ENCODE results near the gene COL10A1. TPM values are rescaled to one million over a fixed set of nuclear protein-coding genes. Genes with fewer than 3 reads are reported as not detected.

COL10A1 gene
- total and polyA plus RNA-seq, 2 experiments from 2014 or later = 0.28 to 0.31 TPM

DNA sequence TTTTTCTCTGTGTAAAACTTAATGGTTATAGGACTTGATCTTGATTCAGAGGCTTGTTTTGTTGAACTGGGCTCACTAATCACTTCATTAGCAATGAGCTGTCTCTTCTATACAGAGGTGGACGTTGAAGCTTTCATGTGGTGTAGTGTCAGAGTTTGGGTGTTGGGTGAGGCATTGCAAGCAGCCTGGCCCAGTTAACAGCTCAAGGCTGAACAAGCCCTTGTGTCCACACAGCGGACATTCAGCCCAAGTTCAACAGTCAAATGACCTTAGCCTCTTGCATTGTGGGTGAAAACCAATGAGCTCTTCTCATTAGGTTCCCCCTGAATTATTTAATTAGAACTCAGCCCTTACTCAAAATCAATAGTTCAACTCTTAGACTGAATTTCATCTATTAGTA, 12.5 kb downstream of the COL10A1 start:
- H3K9me3 Mint-ChIP-seq = no peaks in the 10 kb centered on the region
- Histone ChIP-seq H2AFZ (no peak overlapping the region), H3K4me3 (no peak overlapping the region), H3K36me3 (ENCODE audit: insufficient read depth) (peaks cover 30% of the 10 kb centered on the region), H3K9me2 (ENCODE audit: insufficient read depth) (no peaks in the 10 kb centered on the region), H3K79me2 (replicated peaks; ENCODE audit: insufficient read depth) (no peaks in the 10 kb centered on the region), H3K4me2 (no peak overlapping the region), H3K4me1 (ENCODE audit: insufficient read depth) (0 out of 2 replicates have a peak, but pooled peaks cover 10% of the 10 kb centered on the region), H3F3A (replicated peaks; ENCODE audit: low read depth) (no peaks in the 10 kb centered on the region), H3K27me3 (ENCODE audit: insufficient read depth) (no peaks in the 10 kb centered on the region), H3K27ac (ENCODE audit: low read depth) (no peak overlapping the region), H4K20me1 (replicated peaks; ENCODE audit: insufficient read depth) (peaks cover 3% of the 10 kb centered on the region; the same call in 1 of the 2 replicates)
- TF ChIP-seq ETS1 (IDR thresholded peaks at IDR 0.05) = no peak
- TF ChIP-seq STAT1 (IDR thresholded peaks at IDR 0.05; ENCODE audit: unreplicated experiment) = no peak
- TF ChIP-seq POLR2AphosphoS5 (IDR thresholded peaks at IDR 0.05; ENCODE audit: low read depth) = no peak
- no peak for TF ChIP-seq ZNF331 (CRISPR knock-in tag; IDR thresholded peaks at IDR 0.05; ENCODE audit: low read depth)
- TF ChIP-seq CREB1 (CRISPR knock-in tag; IDR thresholded peaks at IDR 0.05; ENCODE audit: low read depth) = no peak
- TF ChIP-seq EZH2phosphoT487 (IDR thresholded peaks at IDR 0.05; ENCODE audit: unreplicated experiment) = no peak
- TF ChIP-seq EZH2 (IDR thresholded peaks at IDR 0.05; ENCODE audit: low read depth, unreplicated experiment) = no peak
- no peak for TF ChIP-seq ZNF114 (CRISPR knock-in tag; IDR thresholded peaks at IDR 0.05)
- no peak for TF ChIP-seq JUNB (IDR thresholded peaks at IDR 0.05; ENCODE audit: unreplicated experiment)
- TF ChIP-seq, protein P1, sequence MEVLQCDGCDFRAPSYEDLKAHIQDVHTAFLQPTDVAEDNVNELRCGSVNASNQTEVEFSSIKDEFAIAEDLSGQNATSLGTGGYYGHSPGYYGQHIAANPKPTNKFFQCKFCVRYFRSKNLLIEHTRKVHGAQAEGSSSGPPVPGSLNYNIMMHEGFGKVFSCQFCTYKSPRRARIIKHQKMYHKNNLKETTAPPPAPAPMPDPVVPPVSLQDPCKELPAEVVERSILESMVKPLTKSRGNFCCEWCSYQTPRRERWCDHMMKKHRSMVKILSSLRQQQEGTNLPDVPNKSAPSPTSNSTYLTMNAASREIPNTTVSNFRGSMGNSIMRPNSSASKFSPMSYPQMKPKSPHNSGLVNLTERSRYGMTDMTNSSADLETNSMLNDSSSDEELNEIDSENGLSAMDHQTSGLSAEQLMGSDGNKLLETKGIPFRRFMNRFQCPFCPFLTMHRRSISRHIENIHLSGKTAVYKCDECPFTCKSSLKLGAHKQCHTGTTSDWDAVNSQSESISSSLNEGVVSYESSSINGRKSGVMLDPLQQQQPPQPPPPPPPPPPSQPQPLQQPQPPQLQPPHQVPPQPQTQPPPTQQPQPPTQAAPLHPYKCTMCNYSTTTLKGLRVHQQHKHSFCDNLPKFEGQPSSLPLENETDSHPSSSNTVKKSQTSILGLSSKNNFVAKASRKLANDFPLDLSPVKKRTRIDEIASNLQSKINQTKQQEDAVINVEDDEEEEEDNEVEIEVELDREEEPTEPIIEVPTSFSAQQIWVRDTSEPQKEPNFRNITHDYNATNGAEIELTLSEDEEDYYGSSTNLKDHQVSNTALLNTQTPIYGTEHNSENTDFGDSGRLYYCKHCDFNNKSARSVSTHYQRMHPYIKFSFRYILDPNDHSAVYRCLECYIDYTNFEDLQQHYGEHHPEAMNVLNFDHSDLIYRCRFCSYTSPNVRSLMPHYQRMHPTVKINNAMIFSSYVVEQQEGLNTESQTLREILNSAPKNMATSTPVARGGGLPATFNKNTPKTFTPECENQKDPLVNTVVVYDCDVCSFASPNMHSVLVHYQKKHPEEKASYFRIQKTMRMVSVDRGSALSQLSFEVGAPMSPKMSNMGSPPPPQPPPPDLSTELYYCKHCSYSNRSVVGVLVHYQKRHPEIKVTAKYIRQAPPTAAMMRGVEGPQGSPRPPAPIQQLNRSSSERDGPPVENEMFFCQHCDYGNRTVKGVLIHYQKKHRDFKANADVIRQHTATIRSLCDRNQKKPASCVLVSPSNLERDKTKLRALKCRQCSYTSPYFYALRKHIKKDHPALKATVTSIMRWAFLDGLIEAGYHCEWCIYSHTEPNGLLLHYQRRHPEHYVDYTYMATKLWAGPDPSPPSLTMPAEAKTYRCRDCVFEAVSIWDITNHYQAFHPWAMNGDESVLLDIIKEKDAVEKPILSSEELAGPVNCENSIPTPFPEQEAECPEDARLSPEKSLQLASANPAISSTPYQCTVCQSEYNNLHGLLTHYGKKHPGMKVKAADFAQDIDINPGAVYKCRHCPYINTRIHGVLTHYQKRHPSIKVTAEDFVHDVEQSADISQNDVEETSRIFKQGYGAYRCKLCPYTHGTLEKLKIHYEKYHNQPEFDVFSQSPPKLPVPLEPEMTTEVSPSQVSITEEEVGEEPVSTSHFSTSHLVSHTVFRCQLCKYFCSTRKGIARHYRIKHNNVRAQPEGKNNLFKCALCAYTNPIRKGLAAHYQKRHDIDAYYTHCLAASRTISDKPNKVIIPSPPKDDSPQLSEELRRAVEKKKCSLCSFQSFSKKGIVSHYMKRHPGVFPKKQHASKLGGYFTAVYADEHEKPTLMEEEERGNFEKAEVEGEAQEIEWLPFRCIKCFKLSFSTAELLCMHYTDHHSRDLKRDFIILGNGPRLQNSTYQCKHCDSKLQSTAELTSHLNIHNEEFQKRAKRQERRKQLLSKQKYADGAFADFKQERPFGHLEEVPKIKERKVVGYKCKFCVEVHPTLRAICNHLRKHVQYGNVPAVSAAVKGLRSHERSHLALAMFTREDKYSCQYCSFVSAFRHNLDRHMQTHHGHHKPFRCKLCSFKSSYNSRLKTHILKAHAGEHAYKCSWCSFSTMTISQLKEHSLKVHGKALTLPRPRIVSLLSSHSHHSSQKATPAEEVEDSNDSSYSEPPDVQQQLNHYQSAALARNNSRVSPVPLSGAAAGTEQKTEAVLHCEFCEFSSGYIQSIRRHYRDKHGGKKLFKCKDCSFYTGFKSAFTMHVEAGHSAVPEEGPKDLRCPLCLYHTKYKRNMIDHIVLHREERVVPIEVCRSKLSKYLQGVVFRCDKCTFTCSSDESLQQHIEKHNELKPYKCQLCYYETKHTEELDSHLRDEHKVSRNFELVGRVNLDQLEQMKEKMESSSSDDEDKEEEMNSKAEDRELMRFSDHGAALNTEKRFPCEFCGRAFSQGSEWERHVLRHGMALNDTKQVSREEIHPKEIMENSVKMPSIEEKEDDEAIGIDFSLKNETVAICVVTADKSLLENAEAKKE (CRISPR knock-in tag; IDR thresholded peaks at IDR 0.05) = no peak
- TF ChIP-seq NANOG (IDR thresholded peaks at IDR 0.05; ENCODE audit: borderline replicate concordance) = no peak
- no peak for TF ChIP-seq CTCF (conservative IDR thresholded peaks at IDR 0.05; ENCODE audit: low read depth in 2 of 2)
- TF ChIP-seq, protein P2, sequence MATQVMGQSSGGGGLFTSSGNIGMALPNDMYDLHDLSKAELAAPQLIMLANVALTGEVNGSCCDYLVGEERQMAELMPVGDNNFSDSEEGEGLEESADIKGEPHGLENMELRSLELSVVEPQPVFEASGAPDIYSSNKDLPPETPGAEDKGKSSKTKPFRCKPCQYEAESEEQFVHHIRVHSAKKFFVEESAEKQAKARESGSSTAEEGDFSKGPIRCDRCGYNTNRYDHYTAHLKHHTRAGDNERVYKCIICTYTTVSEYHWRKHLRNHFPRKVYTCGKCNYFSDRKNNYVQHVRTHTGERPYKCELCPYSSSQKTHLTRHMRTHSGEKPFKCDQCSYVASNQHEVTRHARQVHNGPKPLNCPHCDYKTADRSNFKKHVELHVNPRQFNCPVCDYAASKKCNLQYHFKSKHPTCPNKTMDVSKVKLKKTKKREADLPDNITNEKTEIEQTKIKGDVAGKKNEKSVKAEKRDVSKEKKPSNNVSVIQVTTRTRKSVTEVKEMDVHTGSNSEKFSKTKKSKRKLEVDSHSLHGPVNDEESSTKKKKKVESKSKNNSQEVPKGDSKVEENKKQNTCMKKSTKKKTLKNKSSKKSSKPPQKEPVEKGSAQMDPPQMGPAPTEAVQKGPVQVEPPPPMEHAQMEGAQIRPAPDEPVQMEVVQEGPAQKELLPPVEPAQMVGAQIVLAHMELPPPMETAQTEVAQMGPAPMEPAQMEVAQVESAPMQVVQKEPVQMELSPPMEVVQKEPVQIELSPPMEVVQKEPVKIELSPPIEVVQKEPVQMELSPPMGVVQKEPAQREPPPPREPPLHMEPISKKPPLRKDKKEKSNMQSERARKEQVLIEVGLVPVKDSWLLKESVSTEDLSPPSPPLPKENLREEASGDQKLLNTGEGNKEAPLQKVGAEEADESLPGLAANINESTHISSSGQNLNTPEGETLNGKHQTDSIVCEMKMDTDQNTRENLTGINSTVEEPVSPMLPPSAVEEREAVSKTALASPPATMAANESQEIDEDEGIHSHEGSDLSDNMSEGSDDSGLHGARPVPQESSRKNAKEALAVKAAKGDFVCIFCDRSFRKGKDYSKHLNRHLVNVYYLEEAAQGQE (IDR thresholded peaks at IDR 0.05; ENCODE audit: unreplicated experiment) = no peak
- ATAC-seq (no peak), DNase-seq (ENCODE audit: low spot score) (no peak)
- H3K27ac Mint-ChIP-seq = no peak overlapping the region
- peaks cover 20% of the 10 kb centered on the region for H3K4me1 Mint-ChIP-seq
- H3K4me3 Mint-ChIP-seq = no peak overlapping the region
- H3K36me3 Mint-ChIP-seq (ENCODE audit: low read depth) = peaks cover 52% of the 10 kb centered on the region
- H3K27me3 Mint-ChIP-seq (ENCODE audit: insufficient read depth, low read depth, poor library complexity) = peaks cover 2% of the 10 kb centered on the region

Measured in GM23338 (cell line).